VCaP (cell line): ENCODE data around the gene AIRE.
A peak's percentile ranks its signal among the peaks of the same experiment; 100 is the strongest.

Experiments
- H3K27ac ChIP-seq: fragments of 450-650 bp; 2 replicates; pipeline ENCODE4 v1.5.1; 2017
- TF ChIP-seq, protein P1 (sequence below): fragments of 450-650 bp; conservative IDR thresholded peaks from 2 replicates; pipeline ENCODE4 v1.5.1; 2017; ENCODE audit warnings: mild to moderate bottlenecking, moderate library complexity

AIRE gene

DNA sequence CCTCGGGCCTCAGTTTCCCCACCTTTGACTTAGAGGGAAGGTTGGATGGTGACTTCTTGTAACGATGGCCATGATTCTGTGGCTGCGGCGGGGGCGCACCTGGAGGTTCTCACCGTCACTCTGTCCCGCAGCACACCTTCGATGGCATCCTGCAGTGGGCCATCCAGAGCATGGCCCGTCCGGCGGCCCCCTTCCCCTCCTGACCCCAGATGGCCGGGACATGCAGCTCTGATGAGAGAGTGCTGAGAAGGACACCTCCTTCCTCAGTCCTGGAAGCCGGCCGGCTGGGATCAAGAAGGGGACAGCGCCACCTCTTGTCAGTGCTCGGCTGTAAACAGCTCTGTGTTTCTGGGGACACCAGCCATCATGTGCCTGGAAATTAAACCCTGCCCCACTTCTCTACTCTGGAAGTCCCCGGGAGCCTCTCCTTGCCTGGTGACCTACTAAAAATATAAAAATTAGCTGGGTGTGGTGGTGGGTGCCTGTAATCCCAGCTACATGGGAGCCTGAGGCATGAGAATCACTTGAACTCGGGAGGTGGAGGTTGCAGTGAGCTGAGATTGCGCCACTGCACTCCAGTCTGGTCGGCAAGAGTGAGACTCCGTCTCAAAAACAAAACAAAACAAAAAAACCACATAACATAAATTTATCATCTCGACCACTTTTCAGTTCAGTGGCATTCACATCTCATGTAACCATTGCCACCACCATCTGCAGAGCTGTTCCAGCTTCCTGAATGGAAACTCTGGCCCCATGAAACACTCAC, 12.0 kb downstream of the AIRE start:
- TF ChIP-seq, protein P1, sequence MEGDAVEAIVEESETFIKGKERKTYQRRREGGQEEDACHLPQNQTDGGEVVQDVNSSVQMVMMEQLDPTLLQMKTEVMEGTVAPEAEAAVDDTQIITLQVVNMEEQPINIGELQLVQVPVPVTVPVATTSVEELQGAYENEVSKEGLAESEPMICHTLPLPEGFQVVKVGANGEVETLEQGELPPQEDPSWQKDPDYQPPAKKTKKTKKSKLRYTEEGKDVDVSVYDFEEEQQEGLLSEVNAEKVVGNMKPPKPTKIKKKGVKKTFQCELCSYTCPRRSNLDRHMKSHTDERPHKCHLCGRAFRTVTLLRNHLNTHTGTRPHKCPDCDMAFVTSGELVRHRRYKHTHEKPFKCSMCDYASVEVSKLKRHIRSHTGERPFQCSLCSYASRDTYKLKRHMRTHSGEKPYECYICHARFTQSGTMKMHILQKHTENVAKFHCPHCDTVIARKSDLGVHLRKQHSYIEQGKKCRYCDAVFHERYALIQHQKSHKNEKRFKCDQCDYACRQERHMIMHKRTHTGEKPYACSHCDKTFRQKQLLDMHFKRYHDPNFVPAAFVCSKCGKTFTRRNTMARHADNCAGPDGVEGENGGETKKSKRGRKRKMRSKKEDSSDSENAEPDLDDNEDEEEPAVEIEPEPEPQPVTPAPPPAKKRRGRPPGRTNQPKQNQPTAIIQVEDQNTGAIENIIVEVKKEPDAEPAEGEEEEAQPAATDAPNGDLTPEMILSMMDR, result peak; percentile 97
- no peak overlapping the region for H3K27ac ChIP-seq

DNA sequence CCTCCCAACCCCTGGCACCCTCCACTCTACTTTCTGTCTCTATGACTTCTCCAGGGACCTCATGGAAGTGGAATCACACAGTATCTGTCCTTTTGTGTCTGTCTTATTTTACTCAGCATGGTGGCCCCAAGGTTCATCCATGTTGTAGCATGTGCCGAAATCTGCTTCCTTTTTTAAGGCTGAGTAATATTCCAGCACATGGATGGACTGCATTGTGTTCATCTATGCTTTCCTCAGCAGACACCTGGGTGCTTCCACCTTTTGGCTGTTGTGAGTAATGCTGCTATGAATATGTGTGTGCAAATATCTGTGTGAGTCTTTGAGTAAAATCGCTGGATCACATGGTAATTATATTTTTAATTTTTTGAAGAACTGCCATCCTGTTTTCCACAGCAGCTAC, 12.6 kb downstream of the AIRE start:
- TF ChIP-seq, protein P1, result no peak
- no peak overlapping the region for H3K27ac ChIP-seq

GRCh38 chr21:44299085-44299457, 13.4 kb downstream of the AIRE start:
- H3K27ac ChIP-seq, result peak overlapping the region; percentile 97
- TF ChIP-seq, protein P1, result no peak

- peak within 1 kb of the TSS; percentile 97 for H3K27ac ChIP-seq
These were observed 14.0 kb downstream of the AIRE start, which contains the start of gene PFKL for GRCh38 chr21:44299458-44300261. TSS of gene PFKL (plus strand) at chr21:44300053. CDS start at chr21:44300106, 53 bp downstream.

GRCh38 chr21:44300262-44300959, 14.7 kb downstream of the AIRE start:
- peak overlapping the region; percentile 97 for H3K27ac ChIP-seq
- TF ChIP-seq, protein P1, result 0 out of 2 replicates have a peak, but pooled peaks have one; percentile 15

More at GRCh38 chr21:44299458-44300261, 14.0 kb downstream of the AIRE start, which contains the start of gene PFKL:
- TF ChIP-seq, protein P1, result no peak; the same call in 1 of the 2 replicates

- peak overlapping the region; percentile 97 for H3K27ac ChIP-seq
- TF ChIP-seq, protein P1, result no peak
These were observed 15.5 kb downstream of the AIRE start for GRCh38 chr21:44301141-44301540.
